DOHH2 (cell line): ENCODE results near the gene SNX11.

ENCODE experiments used
- H3F3A ChIP-seq: fragments of 200-600 bp; sonication (generic), shearing (Covaris generic); 2 replicates; pipeline ENCODE4 v1.6.0; 2016; ENCODE audit warnings: antibody characterized with exemption, mild to moderate bottlenecking; ENCODE audit not compliant: control insufficient read depth, insufficient read depth
- H3K27ac ChIP-seq: fragments of 200-600 bp; sonication (generic); 2 replicates; pipeline ENCODE4 v1.5.1; 2014; ENCODE audit warnings: low read depth, mild to moderate bottlenecking, low read length, moderate library complexity
- H3K27me3 ChIP-seq: fragments of 200-600 bp; sonication (generic); 2 replicates; pipeline ENCODE4 v1.6.1; 2014; ENCODE audit warnings: mild to moderate bottlenecking, low read length, mixed read lengths; ENCODE audit not compliant: control insufficient read depth
- H3K36me3 ChIP-seq: fragments of 200-600 bp; sonication (generic); 2 replicates; pipeline ENCODE4 v1.6.1; 2014; ENCODE audit warnings: mild to moderate bottlenecking, low read length, moderate library complexity, mixed read lengths; ENCODE audit not compliant: control insufficient read depth
- H3K4me1 ChIP-seq: fragments of 200-600 bp; sonication (generic); 2 replicates; pipeline ENCODE4 v1.6.1; 2014; ENCODE audit warnings: mild to moderate bottlenecking, low read length, mixed read lengths; ENCODE audit not compliant: control insufficient read depth
- H3K4me2 ChIP-seq: fragments of 200-600 bp; sonication (generic); 2 replicates; pipeline ENCODE4 v1.6.0; 2014; ENCODE audit warnings: mild to moderate bottlenecking, low read length, moderate library complexity
- H3K4me3 ChIP-seq: fragments of 200-600 bp; sonication (generic); 2 replicates; pipeline ENCODE4 v1.5.1; 2014; ENCODE audit warnings: mild to moderate bottlenecking, low read length, mixed read lengths
- H3K79me2 ChIP-seq: fragments of 200-600 bp; sonication (generic); 2 replicates; pipeline ENCODE4 v1.6.1; 2014; ENCODE audit warnings: mild to moderate bottlenecking, low read length, mixed read lengths; ENCODE audit not compliant: control insufficient read depth
- H3K9me2 ChIP-seq: fragments of 200-600 bp; sonication (generic); replicated peaks from 2 replicates; pipeline ENCODE4 v1.6.1; 2014; ENCODE audit warnings: mild to moderate bottlenecking, low read length, mixed read lengths; ENCODE audit not compliant: control insufficient read depth
- H3K9me3 ChIP-seq: fragments of 200-600 bp; sonication (generic); 2 replicates; pipeline ENCODE4 v1.6.1; 2014; ENCODE audit warnings: antibody characterized with exemption, low read length, mixed read lengths; ENCODE audit not compliant: control insufficient read depth, insufficient read depth
- H4K20me1 ChIP-seq: fragments of 200-600 bp; sonication (generic); 2 replicates; pipeline ENCODE4 v1.6.0; 2014; ENCODE audit warnings: low read depth, mild to moderate bottlenecking, antibody characterized with exemption, low read length, moderate library complexity; ENCODE audit not compliant: control insufficient read depth, insufficient read depth
- CTCF ChIP-seq: fragments of 200-600 bp; sonication (generic); IDR thresholded peaks from one replicate; pipeline ENCODE4 v1.5.1; 2014; ENCODE audit warnings: antibody characterized with exemption, mild to moderate bottlenecking, low read depth, low read length; ENCODE audit not compliant: poor library complexity, severe bottlenecking
- EZH2phosphoT487 ChIP-seq: fragments of 200-600 bp; sonication (generic); IDR thresholded peaks from 2 replicates; pipeline ENCODE4 v1.6.1; 2017; ENCODE audit warnings: borderline replicate concordance, mild to moderate bottlenecking, antibody characterized with exemption, low read length, moderate library complexity, mixed read lengths

Gene SNX11

GRCh38 chr17:48060249-48060648 is 47.3 kb upstream of the SNX11 start:
- Histone ChIP-seq H3F3A (no peaks in the 10 kb centered on the region), H3K9me3 (no peaks in the 10 kb centered on the region), H3K27me3 (no peaks in the 10 kb centered on the region), H3K79me2 (peaks cover 41% of the 10 kb centered on the region), H3K4me2 (no peak overlapping the region), H3K36me3 (peaks cover 89% of the 10 kb centered on the region), H3K9me2 (no peaks in the 10 kb centered on the region), H4K20me1 (peaks cover 2% of the 10 kb centered on the region; the same call in 1 of the 2 replicates), H3K27ac (no peak overlapping the region), H3K4me3 (no peak overlapping the region), H3K4me1 (peaks cover 16% of the 10 kb centered on the region)
- TF ChIP-seq EZH2phosphoT487 (no peak), CTCF (no peak)

GRCh38 chr17:48062273-48062672 is 45.3 kb upstream of the SNX11 start:
- Histone ChIP-seq H3K79me2 (peaks cover 22% of the 10 kb centered on the region), H3K27me3 (no peaks in the 10 kb centered on the region), H3K4me1 (no peaks in the 10 kb centered on the region), H3K9me3 (no peaks in the 10 kb centered on the region), H3K9me2 (no peaks in the 10 kb centered on the region), H3K4me2 (no peak overlapping the region), H4K20me1 (peaks cover 5% of the 10 kb centered on the region; the same call in 1 of the 2 replicates), H3F3A (peaks cover 5% of the 10 kb centered on the region; the same call in 1 of the 2 replicates), H3K4me3 (no peak overlapping the region), H3K36me3 (peaks cover 86% of the 10 kb centered on the region), H3K27ac (no peak overlapping the region)
- TF ChIP-seq CTCF (no peak), EZH2phosphoT487 (no peak)

GRCh38 chr17:48064638-48065037 is 42.9 kb upstream of the SNX11 start:
- no peaks in the 10 kb centered on the region for H3K27me3 ChIP-seq
- no peak overlapping the region for H3K4me2 ChIP-seq
- H3F3A ChIP-seq = peaks cover 6% of the 10 kb centered on the region; the same call in 1 of the 2 replicates
- H3K4me3 ChIP-seq = no peak overlapping the region
- no peaks in the 10 kb centered on the region for H3K9me2 ChIP-seq
- H4K20me1 ChIP-seq = peaks cover 4% of the 10 kb centered on the region; the same call in 1 of the 2 replicates
- TF ChIP-seq CTCF (no peak), EZH2phosphoT487 (no peak)
- H3K27ac ChIP-seq = no peak overlapping the region
- H3K79me2 ChIP-seq = peaks cover 8% of the 10 kb centered on the region
- no peaks in the 10 kb centered on the region for H3K4me1 ChIP-seq
- peaks cover 80% of the 10 kb centered on the region for H3K36me3 ChIP-seq
- H3K9me3 ChIP-seq = no peaks in the 10 kb centered on the region

GRCh38 chr17:48066192-48066591 is 41.4 kb upstream of the SNX11 start:
- Histone ChIP-seq H3K27me3 (no peaks in the 10 kb centered on the region), H3K4me1 (no peaks in the 10 kb centered on the region), H4K20me1 (peaks cover 2% of the 10 kb centered on the region; the same call in 1 of the 2 replicates), H3K4me3 (no peak overlapping the region), H3K36me3 (peaks cover 76% of the 10 kb centered on the region), H3K79me2 (no peaks in the 10 kb centered on the region), H3K9me3 (no peaks in the 10 kb centered on the region), H3K9me2 (no peaks in the 10 kb centered on the region), H3F3A (peaks cover 10% of the 10 kb centered on the region), H3K4me2 (no peak overlapping the region), H3K27ac (no peak overlapping the region)
- TF ChIP-seq EZH2phosphoT487 = no peak
- TF ChIP-seq CTCF = no peak
